EH (cell line): Measurements from ENCODE around the gene TCF4.
A peak's percentile ranks its signal among the peaks of the same experiment; 100 is the strongest.

Source experiments
- DNase-seq: peaks from one replicate; pipeline ENCODE4 v3.0.0-alpha.2; 2015; ENCODE audit warnings: low read depth

Gene TCF4

DNA sequence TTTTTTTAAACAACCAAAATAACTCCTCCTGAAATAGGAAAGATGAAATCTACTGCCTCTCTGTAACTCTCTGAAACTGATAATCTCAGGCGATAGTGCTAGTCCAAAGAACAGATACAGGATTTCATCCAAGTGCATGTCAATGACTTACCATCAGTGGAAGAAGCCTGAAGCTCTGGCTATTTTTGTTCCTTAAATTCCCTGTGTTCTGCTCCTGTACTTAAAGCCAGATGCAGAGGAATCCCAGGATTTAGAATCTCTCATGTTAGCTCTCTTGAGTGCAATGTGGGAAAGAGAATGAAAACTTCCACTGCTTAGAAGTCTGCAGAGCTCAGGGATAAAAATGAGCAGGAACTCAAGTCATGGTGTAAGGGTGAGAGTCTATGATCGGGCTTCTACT lies 291.9 kb downstream of the TCF4 start:
- no peak for DNase-seq

DNA sequence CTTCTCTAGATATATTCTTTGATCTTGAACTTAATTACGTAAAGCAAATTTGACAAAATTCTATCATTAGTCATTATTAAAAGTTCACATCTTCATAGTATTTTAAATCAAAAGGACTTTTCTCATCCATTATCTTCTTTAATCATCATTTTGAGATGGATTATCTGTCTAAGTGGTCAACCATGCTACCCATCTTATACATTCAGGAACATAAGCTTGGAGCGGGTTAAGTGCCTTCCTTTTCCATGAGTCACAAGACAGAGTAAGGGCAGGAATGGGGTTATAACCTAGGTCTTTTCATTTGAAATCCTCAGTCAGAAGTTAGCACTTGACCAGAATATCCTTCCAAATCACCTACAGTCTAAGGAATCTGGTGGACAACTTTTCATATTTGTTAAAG lies 297.1 kb downstream of the TCF4 start:
- peak; percentile 73 for DNase-seq

DNA sequence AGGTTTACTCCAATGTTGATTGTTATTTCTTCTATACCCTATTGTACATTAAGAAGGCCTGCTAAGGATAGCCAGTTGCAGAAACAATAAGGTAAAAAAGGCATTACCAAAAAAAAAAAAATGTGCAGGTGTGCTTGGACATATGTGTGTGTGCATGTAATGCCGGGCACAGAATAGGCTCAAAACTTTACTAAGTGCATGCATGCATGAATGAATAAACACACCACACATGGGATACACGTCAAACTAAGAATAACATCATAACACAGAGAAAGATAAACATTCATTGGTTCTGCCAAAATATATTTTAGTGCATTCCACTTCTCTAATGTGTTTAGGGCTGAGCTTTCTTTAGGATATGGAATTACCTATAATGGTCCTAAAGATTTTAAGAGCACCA lies 298.2 kb downstream of the TCF4 start:
- no peak for DNase-seq

DNA sequence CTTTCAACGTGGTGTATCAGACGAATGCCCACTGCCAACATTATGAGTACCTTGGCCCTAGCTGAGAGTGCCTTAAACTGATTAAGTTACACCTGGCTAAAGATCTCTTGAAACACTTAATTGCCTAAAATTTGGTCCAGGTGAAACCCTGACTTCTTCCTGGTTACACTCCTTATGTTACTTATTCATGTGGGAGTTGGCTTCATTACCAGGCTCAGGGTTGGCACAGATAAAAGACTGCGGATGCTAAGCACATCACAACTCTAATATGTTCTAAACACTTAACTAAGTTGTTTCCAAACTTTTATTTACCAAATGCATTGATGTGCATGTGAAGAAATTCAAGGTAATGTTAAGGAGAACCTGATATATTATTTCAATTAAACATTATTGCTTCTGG lies 298.9 kb downstream of the TCF4 start:
- DNase-seq = no peak

DNA sequence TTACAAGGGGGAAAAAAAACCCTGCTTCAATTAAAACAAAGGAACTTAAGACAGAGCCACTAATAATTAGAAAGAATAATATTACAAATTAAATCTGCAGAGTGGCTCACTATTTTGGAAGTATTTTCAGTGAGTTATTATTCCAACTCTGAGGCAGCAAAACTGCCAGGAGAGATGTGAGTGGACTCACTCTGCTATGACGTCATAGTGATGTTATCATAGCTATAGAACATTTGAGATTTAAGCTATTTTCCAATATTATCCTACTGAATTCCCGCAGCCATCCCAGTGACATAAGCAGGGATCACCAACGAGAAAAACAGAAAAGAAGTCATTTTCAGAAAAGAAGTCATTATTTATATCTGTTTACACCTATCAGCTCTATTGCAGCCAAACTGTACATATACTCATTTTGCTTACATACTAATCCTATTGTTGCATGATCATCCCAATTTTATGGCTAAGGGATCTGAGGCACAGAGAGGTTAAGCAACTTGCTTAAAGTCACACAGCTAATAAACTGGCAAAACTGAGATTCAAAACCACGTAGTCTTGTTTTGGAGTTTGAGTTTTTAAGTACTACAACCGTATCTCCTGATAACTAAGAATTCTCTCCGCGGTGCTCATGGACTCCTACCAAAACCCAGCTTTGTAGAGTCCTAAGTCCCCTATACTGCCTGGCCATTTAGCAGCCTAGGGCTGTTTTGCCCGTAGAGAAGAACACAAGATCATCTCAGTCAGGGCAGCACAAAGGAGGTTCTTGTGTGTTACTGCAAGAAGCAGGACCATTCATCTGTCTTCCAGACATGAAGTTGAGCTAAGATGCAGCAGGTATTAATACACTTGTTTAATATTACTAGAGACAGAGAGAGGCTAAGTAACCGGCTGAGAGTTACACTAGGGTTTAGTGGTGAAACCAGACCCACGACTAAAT lies 299.8 kb downstream of the TCF4 start:
- DNase-seq = no peak

DNA sequence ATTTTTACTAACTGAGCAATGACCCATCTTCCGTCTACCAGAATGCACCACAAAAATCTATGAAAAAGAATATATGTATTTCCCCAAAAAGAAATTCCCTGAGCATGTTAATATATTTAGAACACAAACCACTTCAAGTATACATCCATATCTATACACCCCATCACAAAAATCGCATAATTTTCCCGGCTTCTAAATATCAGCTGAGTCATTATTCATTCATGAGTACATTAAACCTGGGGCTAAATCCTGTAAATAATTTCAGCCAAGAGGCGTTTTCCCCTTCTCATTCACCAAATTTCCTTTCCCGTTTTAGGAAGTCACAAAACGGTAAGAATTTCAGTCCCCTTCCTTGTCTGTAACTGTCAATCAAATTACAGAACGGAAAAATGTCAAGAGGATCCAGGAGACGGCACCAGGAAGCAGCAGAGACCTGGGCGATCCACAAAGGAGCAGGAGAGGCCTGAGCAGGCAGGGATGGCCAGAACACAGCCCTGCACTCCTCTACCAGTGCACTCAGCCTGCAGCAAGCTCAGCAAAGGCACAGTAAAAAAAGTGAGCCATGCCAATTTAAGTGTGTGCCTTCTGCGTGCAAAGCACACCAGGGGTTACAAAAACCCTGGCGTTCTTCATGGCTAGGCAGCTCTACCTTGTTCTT lies 300.7 kb downstream of the TCF4 start:
- peak; percentile 25 for DNase-seq

DNA sequence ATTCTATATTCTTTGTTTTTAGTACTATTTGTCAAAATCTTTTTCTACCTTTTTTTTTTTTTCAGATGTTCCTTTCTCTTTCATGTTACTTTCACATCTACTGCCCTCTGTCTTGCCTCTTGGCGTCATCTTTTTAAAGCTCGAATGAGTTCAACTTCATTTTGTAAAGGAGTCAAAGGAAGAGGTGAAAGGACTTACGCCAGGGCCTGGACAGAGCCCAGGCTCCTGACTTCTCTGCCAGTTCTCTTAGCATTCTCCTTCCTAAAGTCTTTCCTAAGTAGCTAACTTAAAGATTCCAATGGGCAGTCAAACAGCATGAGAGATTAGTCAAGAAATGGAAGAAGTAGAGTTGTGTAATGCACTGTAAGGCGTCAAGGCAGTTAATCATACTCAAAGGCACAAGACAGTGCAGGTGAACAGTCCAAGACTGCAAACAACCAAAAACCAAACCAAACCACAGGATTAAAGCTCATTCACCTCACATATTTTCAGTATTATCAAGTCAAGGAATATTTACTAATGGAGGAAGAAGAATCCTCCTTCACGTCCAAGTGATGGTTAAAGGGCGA lies 301.7 kb downstream of the TCF4 start:
- DNase-seq = no peak

DNA sequence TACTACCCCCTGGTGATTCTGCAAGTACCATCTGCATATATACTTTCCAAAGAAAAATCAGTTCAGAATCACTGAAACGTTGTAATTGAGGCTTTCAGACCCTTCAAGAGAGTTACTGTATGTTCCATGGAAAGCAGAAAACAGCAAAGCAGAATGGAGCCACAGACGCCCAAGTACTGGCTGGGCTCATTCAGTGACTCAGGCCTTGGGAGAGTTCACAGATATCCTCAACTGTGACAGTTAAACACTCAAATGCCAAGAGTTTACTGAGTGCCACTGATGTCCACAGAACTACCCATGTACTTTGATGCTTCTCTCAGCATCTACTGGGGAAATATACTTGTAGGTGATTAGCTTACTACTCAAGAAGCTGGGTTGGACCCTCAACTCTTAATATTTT lies 303.4 kb downstream of the TCF4 start:
- DNase-seq = peak; percentile 21

DNA sequence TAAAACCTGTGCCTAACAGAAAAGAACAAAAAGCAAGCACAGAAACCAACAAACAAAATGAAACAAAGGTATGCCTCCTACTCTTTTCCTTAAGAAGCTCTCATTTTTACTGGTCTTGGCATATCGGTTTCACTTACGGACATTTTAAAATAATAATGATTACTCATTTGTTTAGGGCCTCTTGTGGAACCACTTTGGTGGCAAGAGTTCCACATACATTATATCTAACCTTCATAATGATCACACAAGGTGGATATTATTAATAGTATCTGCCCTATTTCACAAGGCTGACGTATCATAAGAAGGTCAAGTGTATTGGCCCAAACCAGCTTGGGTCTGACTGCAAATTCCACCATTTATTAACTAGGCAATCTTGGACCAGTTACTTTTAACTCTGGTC lies 304.7 kb downstream of the TCF4 start:
- no peak for DNase-seq

DNA sequence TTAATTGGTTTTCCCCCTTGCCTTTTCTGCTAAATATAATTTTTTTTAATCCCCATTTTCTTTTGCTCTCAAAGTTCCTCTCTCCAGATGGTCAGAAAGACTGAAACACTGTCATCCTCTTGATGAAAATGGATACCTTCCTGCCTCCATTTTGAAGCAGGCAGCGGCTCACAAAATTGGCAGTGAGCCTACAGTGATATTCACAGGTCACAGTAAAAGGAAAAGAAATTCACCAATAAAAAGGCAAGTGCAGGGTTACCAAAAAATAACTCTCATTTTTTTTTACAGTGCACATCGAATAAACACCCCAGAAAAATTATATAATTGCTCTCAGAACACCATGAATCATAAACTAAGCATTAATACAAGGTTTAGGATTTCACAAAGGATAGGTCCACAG lies 307.5 kb downstream of the TCF4 start:
- peak; percentile 31 for DNase-seq

DNA sequence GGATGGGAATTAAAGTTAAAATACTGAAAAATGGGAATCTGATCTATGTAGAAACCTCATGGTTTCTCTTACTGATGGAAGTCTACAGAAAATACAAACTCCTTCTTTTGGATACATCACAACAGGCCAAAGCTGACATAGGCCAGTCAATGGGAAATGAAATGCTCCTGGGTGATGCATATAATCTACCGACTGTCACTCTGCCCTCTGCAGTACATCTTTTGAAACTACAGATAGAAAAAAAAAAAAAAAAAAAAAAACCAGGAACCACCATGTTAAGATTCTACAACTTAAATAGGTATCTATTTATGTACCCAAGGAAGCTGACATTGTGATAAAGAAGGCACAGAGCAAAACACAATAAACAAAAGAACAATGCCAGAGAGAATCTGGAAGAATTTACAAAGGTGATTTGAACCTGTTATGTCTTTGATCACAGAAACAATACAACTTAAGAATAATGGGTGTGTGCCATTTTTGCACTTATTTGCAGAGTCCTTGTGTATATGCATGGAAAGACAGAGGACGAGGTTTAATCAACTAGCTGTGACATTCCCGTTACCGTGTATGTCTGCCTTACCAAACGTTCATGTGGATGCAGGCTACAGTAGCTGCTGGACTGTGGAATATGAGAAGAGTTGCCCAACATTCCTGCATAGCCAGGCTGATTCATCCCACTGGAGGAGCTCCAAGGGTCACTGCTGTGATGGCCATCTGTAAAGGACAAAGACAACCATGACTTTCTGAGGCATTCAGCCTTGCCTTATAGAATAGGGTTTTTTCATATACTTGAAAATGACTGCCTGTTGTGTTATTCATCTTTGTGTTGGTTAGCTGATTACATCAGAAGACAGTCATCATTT lies 312.7 kb downstream of the TCF4 start:
- DNase-seq = peak; percentile 97

DNA sequence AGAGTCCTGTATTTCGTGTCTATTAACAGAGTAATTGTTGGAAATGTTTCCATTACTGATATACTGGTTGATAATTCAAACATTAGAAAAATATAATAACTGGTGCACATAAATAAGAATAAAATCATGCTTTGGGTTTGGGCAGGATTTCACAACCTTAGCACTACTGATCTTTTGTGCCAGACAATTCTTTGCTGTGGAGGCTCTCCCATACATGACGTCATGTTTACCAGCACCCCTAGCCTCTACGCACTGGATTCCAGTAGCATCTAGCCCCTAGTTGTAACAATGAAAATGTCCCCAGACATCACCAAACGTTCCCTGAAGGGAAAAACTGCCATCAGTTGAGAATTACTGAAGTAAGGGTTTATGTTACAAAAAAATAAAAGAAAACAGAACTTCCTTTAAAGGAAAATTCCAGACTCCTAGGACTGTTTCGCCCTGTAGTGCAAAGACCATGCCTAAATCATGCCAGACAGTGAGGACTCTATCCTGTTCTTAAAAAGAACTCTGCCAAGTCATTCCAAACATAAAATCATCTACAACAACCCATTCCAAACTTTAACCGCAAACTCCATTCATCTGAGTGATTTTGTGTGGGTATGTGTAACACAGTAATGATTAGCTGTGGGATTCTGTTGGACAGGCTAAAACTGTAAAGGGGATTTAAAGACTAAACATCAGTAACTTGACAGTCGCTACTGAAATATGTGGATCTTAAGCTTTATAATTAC lies 315.3 kb downstream of the TCF4 start:
- DNase-seq = peak; percentile 93

DNA sequence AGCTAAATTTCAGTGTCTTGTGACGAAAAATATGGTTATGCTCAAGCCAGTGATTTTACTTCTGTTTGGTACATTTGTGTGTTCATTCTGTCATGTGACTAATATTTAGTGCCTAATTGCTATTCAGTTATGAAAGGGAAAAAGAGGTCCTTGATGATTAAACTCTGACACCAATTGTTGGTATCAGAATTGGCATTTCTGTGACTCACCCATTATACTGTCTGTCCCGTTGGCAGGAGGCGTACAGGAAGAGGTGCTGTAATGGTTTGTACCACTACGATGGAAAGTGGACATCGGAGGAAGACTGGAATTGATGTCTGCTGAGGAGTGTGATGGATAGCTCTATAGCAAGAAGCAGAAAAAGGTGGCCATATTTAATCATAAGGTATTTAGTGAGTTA lies 318.4 kb downstream of the TCF4 start:
- no peak for DNase-seq

DNA sequence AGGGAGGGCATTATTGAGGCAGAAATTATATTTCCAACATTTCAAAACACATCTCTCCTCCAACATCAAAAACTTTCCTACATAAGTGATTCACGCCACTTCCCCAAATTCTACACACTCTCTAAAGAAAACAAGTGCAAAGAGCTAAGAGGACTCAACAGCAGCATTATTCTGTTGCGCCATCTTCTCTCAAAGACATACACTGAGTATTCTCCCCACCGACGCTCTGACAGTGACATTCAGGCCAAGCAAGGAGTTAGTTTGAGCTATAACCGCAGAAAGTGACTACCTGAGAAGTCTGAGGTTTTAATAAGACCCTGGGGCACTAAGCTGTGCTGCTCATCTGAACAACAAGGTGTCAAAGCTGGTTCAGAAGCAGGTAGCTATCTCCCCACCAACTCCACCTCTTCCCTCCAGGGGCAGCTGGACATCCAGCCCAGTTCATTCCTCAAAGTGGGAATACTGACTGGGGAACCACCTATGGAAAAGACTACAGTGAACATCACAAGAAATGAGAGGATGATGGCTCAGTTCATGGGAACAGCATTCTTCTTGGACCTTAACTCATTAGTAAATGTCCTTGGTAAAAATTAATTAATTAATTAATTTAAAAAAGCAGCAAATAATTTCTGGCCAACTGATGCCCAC lies 319.2 kb downstream of the TCF4 start:
- DNase-seq = no peak

DNA sequence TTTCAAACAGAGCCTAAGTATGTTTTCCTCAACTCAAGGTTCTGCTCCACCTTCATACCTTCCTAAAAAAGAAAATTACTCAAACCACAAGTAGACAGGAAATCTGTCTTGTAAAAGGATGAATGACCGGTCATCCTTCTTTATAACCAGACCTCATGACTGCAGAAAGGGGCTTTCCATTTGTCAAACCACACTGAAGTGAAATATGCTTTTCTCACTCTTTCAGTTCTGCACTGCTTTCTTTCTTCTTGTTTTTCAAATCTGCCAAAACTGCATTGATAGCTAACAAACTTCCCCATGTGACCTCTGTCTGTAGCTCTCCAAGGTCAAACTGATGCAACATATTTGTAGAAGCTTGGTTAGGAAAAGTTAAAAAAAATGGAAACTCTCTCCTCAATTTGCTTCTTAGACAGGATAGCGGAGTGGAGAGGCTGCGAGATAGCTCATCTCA lies 319.8 kb downstream of the TCF4 start:
- DNase-seq = peak; percentile 29

DNA sequence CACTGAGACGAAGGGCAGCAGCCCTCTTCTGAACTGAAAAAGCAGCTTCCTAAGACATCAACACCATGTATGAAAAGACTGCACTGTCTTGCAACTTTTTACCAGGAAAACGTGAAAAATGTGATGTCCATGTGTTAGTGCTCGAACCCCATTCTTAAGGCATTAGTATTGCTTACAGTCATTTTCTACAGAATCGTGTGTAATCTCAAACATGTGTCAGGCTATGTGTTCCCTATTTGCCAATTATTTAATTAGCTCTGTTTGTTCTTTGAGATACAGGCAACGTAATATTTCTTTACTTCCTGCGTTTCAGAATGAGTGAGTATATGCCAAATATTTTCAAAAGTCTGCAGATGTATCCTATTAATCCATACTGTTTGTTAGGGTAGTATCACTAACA lies 321.0 kb downstream of the TCF4 start:
- peak; percentile 64 for DNase-seq

DNA sequence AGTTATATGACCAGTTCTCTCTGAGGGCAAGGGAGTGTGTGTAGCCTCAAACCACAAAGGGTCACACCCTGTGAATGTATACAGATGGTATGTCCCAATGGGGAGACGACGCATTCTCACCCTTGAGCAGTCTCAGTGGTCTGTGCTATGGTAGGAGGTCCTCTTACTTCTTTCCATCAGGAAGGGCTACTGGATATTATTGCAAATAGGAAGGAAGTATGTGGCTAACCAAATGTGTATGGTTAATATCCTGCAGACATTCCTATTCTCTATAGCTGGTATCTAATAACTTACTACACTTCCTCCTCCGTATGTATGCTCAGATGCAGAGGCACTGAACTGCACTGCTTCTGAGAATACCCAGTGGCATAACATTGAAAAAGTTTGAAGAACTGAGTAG lies 322.0 kb downstream of the TCF4 start:
- peak; percentile 65 for DNase-seq

DNA sequence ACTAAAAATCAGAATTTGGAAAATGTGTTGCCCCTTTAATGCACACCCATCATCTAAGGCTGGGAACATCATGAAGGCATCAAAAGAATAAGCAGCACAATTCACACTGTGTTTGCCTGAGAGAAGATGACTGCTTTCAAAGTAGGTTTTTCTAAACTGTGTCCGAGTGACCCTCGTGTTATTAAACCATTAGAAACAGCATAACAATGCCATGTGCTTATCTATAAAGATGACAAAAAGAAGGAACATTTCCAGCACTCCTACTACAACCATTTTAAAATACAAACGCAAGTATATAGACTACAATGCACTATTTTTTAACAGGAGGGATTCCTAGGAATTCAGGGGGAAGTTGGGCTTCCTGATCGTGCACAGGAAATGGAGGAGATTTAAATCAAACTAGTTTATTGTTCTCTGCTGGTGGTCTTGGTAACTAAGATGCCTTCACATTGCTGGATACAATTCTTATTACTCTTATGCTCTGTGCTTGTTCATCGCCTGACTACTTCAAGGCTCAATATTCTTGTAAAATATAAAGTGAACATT lies 322.8 kb downstream of the TCF4 start:
- DNase-seq = peak; percentile 28

DNA sequence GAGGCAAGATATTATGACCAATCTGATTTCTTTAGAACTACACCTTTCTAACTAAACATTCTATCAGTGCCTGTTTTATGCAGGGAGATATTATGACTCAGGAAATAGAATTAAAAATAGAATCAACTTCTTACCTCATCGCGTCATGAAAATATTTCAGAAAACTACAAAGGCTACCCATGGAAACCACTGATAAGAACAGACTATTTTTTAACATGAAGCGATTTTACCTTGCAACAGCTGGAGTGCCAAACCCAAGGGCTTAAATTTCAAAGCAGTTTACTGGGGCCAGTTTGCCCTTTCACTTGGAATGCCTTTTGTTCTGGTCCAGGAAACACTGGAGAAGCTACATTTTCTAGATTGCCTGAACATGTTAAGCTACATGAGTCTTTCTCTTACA lies 323.9 kb downstream of the TCF4 start:
- DNase-seq = no peak

DNA sequence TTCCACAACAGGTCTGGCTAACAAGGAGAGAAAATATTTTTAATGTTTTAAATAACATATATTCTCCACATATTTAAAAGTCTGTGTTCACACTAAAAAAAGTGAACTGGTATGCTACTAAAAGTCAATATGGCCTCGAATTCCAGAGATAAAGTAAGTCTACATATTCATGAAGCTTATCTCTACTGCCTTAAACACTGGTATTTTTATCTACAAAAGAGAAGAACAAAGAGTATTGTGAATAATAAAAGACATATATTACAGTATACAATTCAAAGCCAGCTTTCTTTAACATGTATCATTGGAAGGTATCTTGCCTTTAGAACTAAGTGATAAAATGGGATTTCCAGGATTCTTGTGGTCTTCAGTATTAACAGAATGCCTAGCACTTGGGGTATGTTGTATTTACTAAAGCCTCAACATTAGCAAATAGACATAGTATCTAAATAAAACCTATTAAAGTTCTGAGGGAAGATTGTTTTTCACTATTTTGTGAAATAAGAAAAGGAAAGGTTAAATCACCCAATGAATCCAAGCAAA lies 325.9 kb downstream of the TCF4 start:
- no peak for DNase-seq
